ENCODE data around the gene ACP7. TPM values are rescaled to one million over a fixed set of nuclear protein-coding genes. Genes with fewer than 3 reads are reported as not detected.
"Not testable (repeated sequence)": the region's sequence is repeated elsewhere in the genome, so short reads cannot be mapped to it uniquely, and the experiment has no call there.

The ACP7 gene
- total and polyA plus RNA-seq, 2 donors (not counting 3 experiments of a cell fraction or from before 2014, with no cell fraction given), result 0.04 to 0.49 TPM

- no peak for TF ChIP-seq JUN (IDR thresholded peaks at IDR 0.05; ENCODE audit: borderline replicate concordance, insufficient read depth, insufficient read length, low read depth)
- TF ChIP-seq POLR2A (IDR thresholded peaks at IDR 0.05; ENCODE audit: low read depth, low read length), result no peak
- no peak for TF ChIP-seq FOS (IDR thresholded peaks at IDR 0.05; ENCODE audit: borderline replicate concordance, insufficient read depth, low read length)
- TF ChIP-seq CTCF (IDR thresholded peaks at IDR 0.05; ENCODE audit: extremely low read depth in 1 of 2, insufficient read depth in 1 of 2, low read depth in 1 of 2, low read length in 2 of 2), result no peak
- no peak for TF ChIP-seq MYC (IDR thresholded peaks at IDR 0.05; ENCODE audit: low read depth, low read length)
- no peak for TF ChIP-seq EZH2 (IDR thresholded peaks at IDR 0.05; ENCODE audit: borderline replicate concordance, low read depth, low read length, severe bottlenecking)
- TF ChIP-seq MAX (IDR thresholded peaks at IDR 0.05; ENCODE audit: insufficient read depth, insufficient read length), result no peak
- TF ChIP-seq GATA2 (IDR thresholded peaks at IDR 0.05; ENCODE audit: insufficient read depth, insufficient read length, low read depth, low read length), result no peak
- TF ChIP-seq POLR2AphosphoS5 (IDR thresholded peaks at IDR 0.05; ENCODE audit: insufficient read depth, low read depth, low read length), result no peak
- H2AFZ ChIP-seq (ENCODE audit: low read depth, low read length), result no peak overlapping the region
- no peaks in the 10 kb centered on the region for H3K27me3 ChIP-seq (ENCODE audit: control insufficient read depth in 2 of 2, insufficient read depth in 2 of 2, low read length in 2 of 2)
- dilution Hi-C loops (cut with MboI; ENCODE audit: extremely low pct_ligation_motif_present, low sequenced_read_pairs) (no loop called here), intact Hi-C loops (cut with micrococcal nuclease) (no loop called here)
- no peaks in the 10 kb centered on the region for H4K20me1 ChIP-seq (replicated peaks; ENCODE audit: control insufficient read depth, extremely low read depth, insufficient read depth, low read length)
- no TSS peak for BruUV-seq (replicated peaks)
- no peaks in the 10 kb centered on the region for H3K9me3 ChIP-seq (replicated peaks; ENCODE audit: control insufficient read depth, insufficient read depth, low read length)
- H3K9me1 ChIP-seq (replicated peaks; ENCODE audit: control insufficient read depth, extremely low read depth, insufficient read depth, low read length), result no peaks in the 10 kb centered on the region
- H3K79me2 ChIP-seq (ENCODE audit: control insufficient read depth, insufficient read depth, low read length), result no peaks in the 10 kb centered on the region
- DNase-seq (ENCODE audit: low read depth, low spot score) (no peak), FAIRE-seq (no peak)
- no peak overlapping the region for H3K9ac ChIP-seq (replicated peaks; ENCODE audit: extremely low read depth, insufficient read depth, low read length)
- H3K4me2 ChIP-seq (ENCODE audit: insufficient read depth, low read length), result no peak overlapping the region
- no peaks in the 10 kb centered on the region for H3K36me3 ChIP-seq (ENCODE audit: control insufficient read depth in 2 of 2, extremely low read depth in 1 of 2, insufficient read depth in 2 of 2, low read length in 2 of 2)
- no peaks in the 10 kb centered on the region for H3K4me1 ChIP-seq (ENCODE audit: control insufficient read depth, extremely low read depth, insufficient read depth, low read length)
- CTCF ChIA-PET, result interaction anchor here (2.0 kb wide), 1 partner anchor 16 kb away, joined by 6 read pairs; no protein-coding TSS in a partner anchor
- POLR2A ChIA-PET, result interaction anchor here (0.7 kb wide), 1 partner anchor 47 kb away, joined by 4 read pairs; no protein-coding TSS in a partner anchor
- H3K4me3 ChIP-seq (replicated peaks in 1 of 3; ENCODE audit: insufficient read depth in 1 of 3, low read depth in 1 of 3, low read length in 3 of 3), result no peak overlapping the region
- no peak overlapping the region for H3K27ac ChIP-seq (ENCODE audit: insufficient read depth, low read depth, low read length)
Measured at GRCh38 chr19:39067104-39067503, 17.1 kb upstream of the ACP7 start.

- DNase-seq (ENCODE audit: low read depth, low spot score); BruUV-seq (replicated peaks); H3K9ac ChIP-seq (replicated peaks; ENCODE audit: extremely low read depth, insufficient read depth, low read length); H3K27me3 ChIP-seq (ENCODE audit: control insufficient read depth in 2 of 2, insufficient read depth in 2 of 2, low read length in 2 of 2); H4K20me1 ChIP-seq (replicated peaks; ENCODE audit: control insufficient read depth, extremely low read depth, insufficient read depth, low read length); POLR2A ChIA-PET; H3K4me3 ChIP-seq (replicated peaks in 1 of 3; ENCODE audit: insufficient read depth in 1 of 3, low read depth in 1 of 3, low read length in 3 of 3); H3K4me2 ChIP-seq (ENCODE audit: insufficient read depth, low read length); H3K9me3 ChIP-seq (replicated peaks; ENCODE audit: control insufficient read depth, insufficient read depth, low read length); H3K9me1 ChIP-seq (replicated peaks; ENCODE audit: control insufficient read depth, extremely low read depth, insufficient read depth, low read length); dilution Hi-C loops (cut with MboI; ENCODE audit: extremely low pct_ligation_motif_present, low sequenced_read_pairs); H3K4me1 ChIP-seq (ENCODE audit: control insufficient read depth, extremely low read depth, insufficient read depth, low read length); FAIRE-seq; H3K79me2 ChIP-seq (ENCODE audit: control insufficient read depth, insufficient read depth, low read length); H2AFZ ChIP-seq (ENCODE audit: low read depth, low read length); H3K27ac ChIP-seq (ENCODE audit: insufficient read depth, low read depth, low read length); H3K36me3 ChIP-seq (ENCODE audit: control insufficient read depth in 2 of 2, extremely low read depth in 1 of 2, insufficient read depth in 2 of 2, low read length in 2 of 2); intact Hi-C loops (cut with micrococcal nuclease): not testable (repeated sequence)
- CTCF ChIA-PET, result interaction anchor here (2.0 kb wide), 1 partner anchor 17 kb away, joined by 6 read pairs; no protein-coding TSS in a partner anchor
Measured at GRCh38 chr19:39068259-39068658, 15.9 kb upstream of the ACP7 start.
